ENCODE data around the gene WIPI1.

- no peak for TF ChIP-seq CTCF (IDR thresholded peaks at IDR 0.05)
- TF ChIP-seq POLR2AphosphoS5 (IDR thresholded peaks at IDR 0.05; ENCODE audit: insufficient read depth in 1 of 2, low read depth in 1 of 2), result no peak
- no peak for TF ChIP-seq POLR2A (IDR thresholded peaks at IDR 0.05)
These were observed 71.6 kb downstream of the WIPI1 start for GRCh38 chr17:68385490-68386215.
